H1 (cell line): Measurements from ENCODE around the gene SERPINA1. TPM values are rescaled to one million over a fixed set of nuclear protein-coding genes. Genes with fewer than 3 reads are reported as not detected.
A peak's percentile ranks its signal among the peaks of the same experiment; 100 is the strongest.

Experiments
- CTCF ChIA-PET: fragments of 300-600 bp; sonication (Branson Sonifier 250); formaldehyde crosslinking; loops from one replicate; lab custom pipeline; 2021; ENCODE audit not compliant: partially characterized antibody; lab: Charles Lee
- POLR2A ChIA-PET: fragments of 300-600 bp; sonication (Branson Sonifier 250); formaldehyde crosslinking; loops from one replicate; lab custom pipeline; 2021; ENCODE audit warnings: inconsistent platforms; ENCODE audit not compliant: partially characterized antibody; lab: Charles Lee
- DNase-seq, 2 experiments: peaks; one replicate each; pipeline versions ENCODE4 v3.0.0 to v3.0.0-alpha.2; 2010 to 2022; ENCODE audit warnings: low spot score in 2 of 2, low read depth in 1 of 2, mixed read lengths in 1 of 2
- FAIRE-seq: peaks from 2 replicates; lab custom pipeline; 2011; peaks lifted over from hg19 to GRCh38; lab: Jason Lieb, UNC
- H2AFZ ChIP-seq: 2 replicates; pipeline ENCODE4 v1.8.1; 2012; ENCODE audit warnings: low read length, inconsistent platforms
- H2AK5ac ChIP-seq: 2 replicates; pipeline ENCODE4 v1.6.1; 2013; ENCODE audit warnings: low read depth, low read length
- H2BK120ac ChIP-seq: replicated peaks from 2 replicates; pipeline ENCODE3; 2013; ENCODE audit warnings: low read depth, low read length, inconsistent platforms
- H2BK12ac ChIP-seq: 2 replicates; pipeline ENCODE4 v1.6.1; 2013; ENCODE audit warnings: low read depth, low read length
- H2BK15ac ChIP-seq: 2 replicates; pipeline ENCODE4 v1.6.1; 2013; ENCODE audit warnings: low read length
- H2BK20ac ChIP-seq: 2 replicates; pipeline ENCODE4 v1.6.1; 2013; ENCODE audit warnings: low read length
- H2BK5ac ChIP-seq: 2 replicates; pipeline ENCODE4 v1.6.1; 2013; ENCODE audit warnings: low read depth, low read length
- H3K14ac ChIP-seq: 2 replicates; pipeline ENCODE4 v1.6.1; 2013; ENCODE audit warnings: inconsistent platforms; ENCODE audit not compliant: insufficient read length
- H3K18ac ChIP-seq: 2 replicates; pipeline ENCODE4 v1.6.1; 2013; ENCODE audit warnings: low read length; ENCODE audit errors: extremely low read depth
- H3K23ac ChIP-seq: 2 replicates; pipeline ENCODE4 v1.6.1; 2013; ENCODE audit warnings: inconsistent platforms; ENCODE audit not compliant: insufficient read length
- H3K23me2 ChIP-seq: 2 replicates; pipeline ENCODE4 v1.6.1; 2013; ENCODE audit warnings: low read depth, low read length
- H3K27ac ChIP-seq: 2 replicates; pipeline ENCODE4 v1.6.1; 2011; ENCODE audit warnings: low read depth, low read length, inconsistent platforms
- H3K27me3 ChIP-seq, 4 experiments: replicated peaks in 1 of 4; 1 replicate in 1 of 4; 2 replicates in 3 of 4; pipeline versions ENCODE4 v1.6.1 to v1.8.1; 2011 to 2013; ENCODE audit warnings: low read length in 3 of 4, mild to moderate bottlenecking in 3 of 4, inconsistent platforms in 2 of 4, mixed read lengths in 2 of 4, moderate library complexity in 1 of 4; ENCODE audit not compliant: control insufficient read depth in 3 of 4, insufficient read depth in 3 of 4; ENCODE audit errors: extremely low read depth in 1 of 4
- H3K36me3 ChIP-seq, 4 experiments: 2 replicates each; pipeline versions ENCODE4 v1.6.1 to v1.8.1; 2011 to 2013; ENCODE audit warnings: mild to moderate bottlenecking in 4 of 4, low read length in 3 of 4, moderate library complexity in 2 of 4, control low read depth in 1 of 4, inconsistent platforms in 1 of 4; ENCODE audit not compliant: insufficient read depth in 4 of 4, control insufficient read depth in 2 of 4
- H3K4ac ChIP-seq: replicated peaks from 2 replicates; pipeline ENCODE3; 2013; ENCODE audit warnings: low read length, low read depth, mixed read lengths, inconsistent platforms; ENCODE audit not compliant: insufficient read length
- H3K4me1 ChIP-seq, 4 experiments: replicated peaks in 1 of 4; 1 replicate in 1 of 4; 2 replicates in 3 of 4; pipeline versions ENCODE4 v1.6.1 to v1.8.1; 2011 to 2013; ENCODE audit warnings: low read length in 3 of 4, inconsistent platforms in 2 of 4, mixed read lengths in 1 of 4; ENCODE audit not compliant: insufficient read depth in 4 of 4, control insufficient read depth in 3 of 4
- H3K4me2 ChIP-seq, 2 experiments: 2 replicates each; pipeline versions ENCODE4 v1.6.1 to v1.8.1; 2011 to 2013; ENCODE audit warnings: low read depth in 2 of 2, low read length in 2 of 2, control low read depth in 1 of 2, inconsistent platforms in 1 of 2, mild to moderate bottlenecking in 1 of 2; ENCODE audit not compliant: insufficient read depth in 1 of 2
- H3K4me3 ChIP-seq, 4 experiments: fragments of 200-600, 300-600 bp in 1 of 4; sonication (generic), shearing (Covaris generic), sonication (Bioruptor Twin) in 1 of 4; 2 replicates each; pipeline versions ENCODE4 v1.5.1 to v1.8.1; 2011 to 2016; ENCODE audit warnings: low read length in 4 of 4, low read depth in 3 of 4, control low read depth in 2 of 4, inconsistent platforms in 2 of 4, mild to moderate bottlenecking in 2 of 4, mixed read lengths in 1 of 4, moderate library complexity in 1 of 4; ENCODE audit not compliant: insufficient read depth in 2 of 4; ENCODE audit errors: extremely low read depth in 1 of 4
- H3K56ac ChIP-seq: replicated peaks from 2 replicates; pipeline ENCODE3; 2013; ENCODE audit warnings: low read depth, mild to moderate bottlenecking, mixed read lengths, low read length, inconsistent platforms; ENCODE audit not compliant: insufficient read length
- H3K79me1 ChIP-seq: 2 replicates; pipeline ENCODE4 v1.6.1; 2013; ENCODE audit warnings: low read depth, low read length, control low read depth
- H3K79me2 ChIP-seq, 2 experiments: 2 replicates each; pipeline versions ENCODE4 v1.6.1 to v1.8.1; 2012 to 2013; ENCODE audit warnings: low read length in 2 of 2, mild to moderate bottlenecking in 2 of 2, inconsistent platforms in 1 of 2; ENCODE audit not compliant: insufficient read depth in 2 of 2, control insufficient read depth in 1 of 2
- H3K9ac ChIP-seq, 4 experiments: replicated peaks in 1 of 4; 1 replicate in 1 of 4; 2 replicates in 3 of 4; pipeline versions ENCODE4 v1.6.1 to v1.8.1; 2011 to 2013; ENCODE audit warnings: low read depth in 3 of 4, low read length in 3 of 4, control low read depth in 2 of 4, mild to moderate bottlenecking in 2 of 4, moderate library complexity in 2 of 4, inconsistent platforms in 1 of 4; ENCODE audit errors: extremely low read depth in 1 of 4
- H3K9me3 ChIP-seq, 2 experiments: 2 replicates each; pipeline versions ENCODE4 v1.6.1 to v1.8.1; 2012 to 2013; ENCODE audit warnings: mild to moderate bottlenecking in 2 of 2, moderate library complexity in 2 of 2, control low read depth in 1 of 2, inconsistent platforms in 1 of 2, low read depth in 1 of 2, low read length in 1 of 2, mixed read lengths in 1 of 2; ENCODE audit not compliant: insufficient read depth in 2 of 2
- H4K20me1 ChIP-seq, 2 experiments: replicated peaks in 1 of 2; 2 replicates each; pipeline versions ENCODE3 to v1.8.1; 2011 to 2013; ENCODE audit warnings: inconsistent platforms in 2 of 2, low read length in 2 of 2, mild to moderate bottlenecking in 1 of 2; ENCODE audit not compliant: insufficient read depth in 2 of 2, control insufficient read depth in 1 of 2
- H4K5ac ChIP-seq: 2 replicates; pipeline ENCODE4 v1.6.1; 2013; ENCODE audit warnings: low read length, low read depth, mixed read lengths, inconsistent platforms; ENCODE audit not compliant: insufficient read length
- H4K8ac ChIP-seq: 2 replicates; pipeline ENCODE4 v1.8.0; 2013; ENCODE audit warnings: mild to moderate bottlenecking, moderate library complexity, low read length, inconsistent platforms; ENCODE audit not compliant: insufficient read depth; ENCODE audit errors: extremely low read depth
- H4K91ac ChIP-seq: replicated peaks from 2 replicates; pipeline ENCODE3; 2013; ENCODE audit warnings: low read length, mixed read lengths, inconsistent platforms; ENCODE audit not compliant: insufficient read length
- HDAC2 ChIP-seq, 2 experiments: fragments of 300-600 bp in 1 of 2; sonication (generic) in 1 of 2; IDR thresholded peaks; 2 replicates each; pipeline ENCODE4 v1.6.1; 2011 to 2012; ENCODE audit warnings: low read depth in 2 of 2, low read length in 2 of 2, mild to moderate bottlenecking in 2 of 2, moderate library complexity in 2 of 2, borderline replicate concordance in 1 of 2, inconsistent platforms in 1 of 2
- WGBS, 2 experiments: shearing (Covaris generic) in 1 of 2; methylation state at CpG; one replicate each; pipeline versions ENCODE4 v1.1.6 to v1.1.7; 2013 to 2015; ENCODE audit warnings: low lambda C conversion rate in 2 of 2, mixed read lengths in 2 of 2, inconsistent platforms in 1 of 2, low coverage in 1 of 2, missing lambda C conversion rate in 1 of 2; ENCODE audit not compliant: insufficient replicate concordance in 2 of 2, insufficient coverage in 1 of 2, insufficient read length in 1 of 2; ENCODE audit errors: extremely low coverage in 1 of 2, missing lambda C conversion rate in 1 of 2; 5-methylcytosine and 5-hydroxymethylcytosine counted together
- polyA plus RNA-seq, 7 experiments: library from polyadenylated mRNA; depleted of rRNA in 3 of 7; stranded (reverse) in 5 of 7; unstranded in 2 of 7; fragments of >200 nt in 5 of 7; fragments of 200-250 nt in 2 of 7; gene quantifications; 1 replicate in 5 of 7; 2 replicates in 1 of 7; 4 replicates in 1 of 7; pipeline versions ENCODE4 v1.2.1 to v1.2.3, GENCODE V29; 2011 to 2013; ENCODE audit warnings: missing spikeins in 2 of 7, mixed read lengths in 2 of 7
- total RNA-seq: library from RNA; stranded (reverse); fragmentation: NEBNext Ultra II Directional; extraction: Animal tissue kit (Norgen Biotek cat#: 25700); gene quantifications from 2 replicates; pipeline ENCODE4 v1.2.1, GENCODE V29; 2021
- TF ChIP-seq, protein P1 (sequence below), 3 experiments: IDR thresholded peaks; 1 replicate in 2 of 3; 2 replicates in 1 of 3; pipeline versions ENCODE4 v1.5.1 to v1.6.1; 2011; ENCODE audit warnings: low read length in 3 of 3, mild to moderate bottlenecking in 3 of 3, inconsistent platforms in 2 of 3, low read depth in 1 of 3, moderate library complexity in 1 of 3; ENCODE audit not compliant: insufficient read depth in 1 of 3; ENCODE audit errors: control extremely low read depth in 1 of 3

SERPINA1 gene
- total and polyA plus RNA-seq, 2 of the 8 experiments (the other 6 are each of a cell fraction or from before 2014, with no cell fraction given), result 0.08 TPM; not detected in 1

DNA sequence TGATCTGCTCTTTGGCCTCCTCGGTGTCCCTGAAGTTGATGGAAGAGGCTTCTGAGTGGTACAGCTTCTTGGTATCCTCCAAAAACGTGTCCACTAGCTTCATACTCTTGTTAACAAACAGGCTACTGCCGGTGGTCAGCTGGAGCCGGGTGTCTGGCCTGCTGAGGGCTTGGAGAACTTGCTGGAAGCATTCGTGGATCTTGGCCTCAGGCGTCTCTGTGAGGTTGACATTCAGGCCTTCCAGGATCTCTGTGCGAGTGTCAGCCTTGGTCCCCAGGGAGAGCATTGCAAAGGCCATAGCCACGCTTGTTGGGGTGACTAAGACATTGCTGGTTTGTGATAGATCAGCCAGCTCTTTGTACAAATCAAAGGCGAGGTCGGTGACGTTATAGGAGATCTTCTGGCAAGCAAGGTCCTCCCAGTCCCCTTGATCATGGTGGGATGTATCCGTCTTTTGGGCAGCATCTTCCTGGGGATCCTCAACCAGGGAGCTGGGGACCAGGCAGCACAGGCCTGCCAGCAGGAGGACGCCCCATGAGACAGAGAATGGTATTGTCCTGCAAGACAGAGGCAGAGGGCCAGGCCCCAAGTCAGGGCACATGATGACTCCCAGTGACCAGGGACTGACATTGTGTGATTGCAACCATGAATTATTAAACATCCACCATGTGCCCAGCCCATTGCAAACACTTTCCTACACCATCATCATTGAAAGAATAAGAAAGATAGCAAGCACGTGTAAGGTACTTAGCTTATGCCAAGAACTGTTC is 22.1 kb downstream of the SERPINA1 start, which contains the start of gene SERPINA2:
Gene SERPINA2, minus strand, starts transcription at position 553 of the 770 bp plus-strand sequence.
- Histone ChIP-seq H2BK12ac (no peak within 1 kb of the TSS), H3K14ac (no peak within 1 kb of the TSS), H3K9ac (no peak within 1 kb of the TSS), H3K4me3 (no peak within 1 kb of the TSS), H2AFZ (no peak within 1 kb of the TSS), H3K4me1 (peaks cover 0 to 2% (median 0%) of the 10 kb centered on the region in 4 experiments; a peak in 4 of 7 replicates), H3K18ac (no peak within 1 kb of the TSS), H2BK20ac (no peak within 1 kb of the TSS), H3K27ac (no peak within 1 kb of the TSS), H3K79me1 (no peaks in the 10 kb centered on the region), H3K9me3 (no peaks in the 10 kb centered on the region), H3K23ac (no peak within 1 kb of the TSS), H2BK5ac (no peak within 1 kb of the TSS), H2BK120ac (no peak within 1 kb of the TSS), H3K27me3 (no peaks in the 10 kb centered on the region), H3K36me3 (no peaks in the 10 kb centered on the region), H4K8ac (no peak within 1 kb of the TSS), H3K56ac (no peak within 1 kb of the TSS), H3K23me2 (peaks cover 7% of the 10 kb centered on the region; the same call in 1 of the 2 replicates), H4K5ac (no peak within 1 kb of the TSS), H3K79me2 (peaks cover 0 to 3% of the 10 kb centered on the region in 2 experiments; a peak in 1 of 4 replicates), H3K4me2 (no peak within 1 kb of the TSS), H3K4ac (no peak within 1 kb of the TSS), H4K91ac (peak within 1 kb of the TSS; percentile 35), H4K20me1 (no peaks in the 10 kb centered on the region), H2AK5ac (no peak within 1 kb of the TSS), H2BK15ac (0 out of 2 replicates have a peak within 1 kb of the TSS, but pooled peaks have one; percentile 46)
- DNase-seq (no peak), FAIRE-seq (no peak)
- TF ChIP-seq HDAC2 (IDR thresholded peaks at IDR 0.05; ENCODE audit: borderline replicate concordance in 1 of 2, low read depth in 2 of 2, low read length in 2 of 2), result no peak
- TF ChIP-seq, protein P1, sequence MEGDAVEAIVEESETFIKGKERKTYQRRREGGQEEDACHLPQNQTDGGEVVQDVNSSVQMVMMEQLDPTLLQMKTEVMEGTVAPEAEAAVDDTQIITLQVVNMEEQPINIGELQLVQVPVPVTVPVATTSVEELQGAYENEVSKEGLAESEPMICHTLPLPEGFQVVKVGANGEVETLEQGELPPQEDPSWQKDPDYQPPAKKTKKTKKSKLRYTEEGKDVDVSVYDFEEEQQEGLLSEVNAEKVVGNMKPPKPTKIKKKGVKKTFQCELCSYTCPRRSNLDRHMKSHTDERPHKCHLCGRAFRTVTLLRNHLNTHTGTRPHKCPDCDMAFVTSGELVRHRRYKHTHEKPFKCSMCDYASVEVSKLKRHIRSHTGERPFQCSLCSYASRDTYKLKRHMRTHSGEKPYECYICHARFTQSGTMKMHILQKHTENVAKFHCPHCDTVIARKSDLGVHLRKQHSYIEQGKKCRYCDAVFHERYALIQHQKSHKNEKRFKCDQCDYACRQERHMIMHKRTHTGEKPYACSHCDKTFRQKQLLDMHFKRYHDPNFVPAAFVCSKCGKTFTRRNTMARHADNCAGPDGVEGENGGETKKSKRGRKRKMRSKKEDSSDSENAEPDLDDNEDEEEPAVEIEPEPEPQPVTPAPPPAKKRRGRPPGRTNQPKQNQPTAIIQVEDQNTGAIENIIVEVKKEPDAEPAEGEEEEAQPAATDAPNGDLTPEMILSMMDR (IDR thresholded peaks at IDR 0.05; ENCODE audit: control extremely low read depth in 1 of 3, insufficient read depth in 1 of 3, low read depth in 1 of 3, low read length in 3 of 3), result peak in 1 of 3 experiments; percentile 23; a peak in 1 of 4 replicates
- CTCF ChIA-PET, result interaction anchor here (0.9 to 3.6 kb wide), 4 partner anchors 9 to 191 kb away, joined by 4 to 24 read pairs (median 6); no protein-coding TSS in a partner anchor
- WGBS, 2 experiments, result 87% methylated on average over 14 of the region's 14 CpGs; no CpG with 5 or more reads in 1 of the 2 experiments
- POLR2A ChIA-PET, result no interaction called here
